ENCODE results near the gene MAN1A1.

DNA sequence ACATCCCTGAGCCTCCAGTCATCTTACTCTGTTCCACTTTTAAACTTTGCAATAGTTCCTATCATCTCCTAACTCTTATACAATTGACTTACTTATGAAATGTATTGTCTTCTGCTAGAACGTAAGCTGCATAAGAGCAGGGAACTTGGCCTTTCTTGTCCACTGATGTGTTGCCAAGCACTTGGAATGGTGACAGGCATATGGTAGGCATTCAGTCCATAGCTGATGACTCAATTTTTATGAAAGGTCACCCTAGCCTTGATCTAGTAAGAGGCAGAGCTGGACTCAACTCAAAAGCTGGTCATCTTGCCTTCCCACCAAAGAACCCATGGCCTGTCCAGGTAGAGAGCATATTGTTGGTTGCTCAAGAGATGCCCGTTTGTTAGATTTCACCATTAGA, 188.7 kb downstream of the MAN1A1 start:
- no peak for TF ChIP-seq EP300 (IDR thresholded peaks at IDR 0.05; ENCODE audit: borderline replicate concordance)
- TF ChIP-seq, protein P1, sequence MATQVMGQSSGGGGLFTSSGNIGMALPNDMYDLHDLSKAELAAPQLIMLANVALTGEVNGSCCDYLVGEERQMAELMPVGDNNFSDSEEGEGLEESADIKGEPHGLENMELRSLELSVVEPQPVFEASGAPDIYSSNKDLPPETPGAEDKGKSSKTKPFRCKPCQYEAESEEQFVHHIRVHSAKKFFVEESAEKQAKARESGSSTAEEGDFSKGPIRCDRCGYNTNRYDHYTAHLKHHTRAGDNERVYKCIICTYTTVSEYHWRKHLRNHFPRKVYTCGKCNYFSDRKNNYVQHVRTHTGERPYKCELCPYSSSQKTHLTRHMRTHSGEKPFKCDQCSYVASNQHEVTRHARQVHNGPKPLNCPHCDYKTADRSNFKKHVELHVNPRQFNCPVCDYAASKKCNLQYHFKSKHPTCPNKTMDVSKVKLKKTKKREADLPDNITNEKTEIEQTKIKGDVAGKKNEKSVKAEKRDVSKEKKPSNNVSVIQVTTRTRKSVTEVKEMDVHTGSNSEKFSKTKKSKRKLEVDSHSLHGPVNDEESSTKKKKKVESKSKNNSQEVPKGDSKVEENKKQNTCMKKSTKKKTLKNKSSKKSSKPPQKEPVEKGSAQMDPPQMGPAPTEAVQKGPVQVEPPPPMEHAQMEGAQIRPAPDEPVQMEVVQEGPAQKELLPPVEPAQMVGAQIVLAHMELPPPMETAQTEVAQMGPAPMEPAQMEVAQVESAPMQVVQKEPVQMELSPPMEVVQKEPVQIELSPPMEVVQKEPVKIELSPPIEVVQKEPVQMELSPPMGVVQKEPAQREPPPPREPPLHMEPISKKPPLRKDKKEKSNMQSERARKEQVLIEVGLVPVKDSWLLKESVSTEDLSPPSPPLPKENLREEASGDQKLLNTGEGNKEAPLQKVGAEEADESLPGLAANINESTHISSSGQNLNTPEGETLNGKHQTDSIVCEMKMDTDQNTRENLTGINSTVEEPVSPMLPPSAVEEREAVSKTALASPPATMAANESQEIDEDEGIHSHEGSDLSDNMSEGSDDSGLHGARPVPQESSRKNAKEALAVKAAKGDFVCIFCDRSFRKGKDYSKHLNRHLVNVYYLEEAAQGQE (IDR thresholded peaks at IDR 0.05; ENCODE audit: low read depth) = no peak
- no peak for TF ChIP-seq TAF1 (IDR thresholded peaks at IDR 0.05; ENCODE audit: low read depth)
- TF ChIP-seq CEBPB (IDR thresholded peaks at IDR 0.05) = no peak
- no peak for TF ChIP-seq FOXM1 (IDR thresholded peaks at IDR 0.05; ENCODE audit: borderline replicate concordance, low read depth)
- TF ChIP-seq, protein P2, sequence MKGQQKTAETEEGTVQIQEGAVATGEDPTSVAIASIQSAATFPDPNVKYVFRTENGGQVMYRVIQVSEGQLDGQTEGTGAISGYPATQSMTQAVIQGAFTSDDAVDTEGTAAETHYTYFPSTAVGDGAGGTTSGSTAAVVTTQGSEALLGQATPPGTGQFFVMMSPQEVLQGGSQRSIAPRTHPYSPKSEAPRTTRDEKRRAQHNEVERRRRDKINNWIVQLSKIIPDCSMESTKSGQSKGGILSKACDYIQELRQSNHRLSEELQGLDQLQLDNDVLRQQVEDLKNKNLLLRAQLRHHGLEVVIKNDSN (IDR thresholded peaks at IDR 0.05) = no peak
- TF ChIP-seq ZBTB7A (IDR thresholded peaks at IDR 0.05; ENCODE audit: low read depth) = no peak
- no peak for TF ChIP-seq RAD21 (IDR thresholded peaks at IDR 0.05; ENCODE audit: low read depth)
- no peak for TF ChIP-seq TEAD4 (IDR thresholded peaks at IDR 0.05)
- no peak for TF ChIP-seq YY1 (IDR thresholded peaks at IDR 0.05; ENCODE audit: low read depth)
- no peak for TF ChIP-seq TCF12 (IDR thresholded peaks at IDR 0.05; ENCODE audit: low read depth)
- TF ChIP-seq, protein P3, sequence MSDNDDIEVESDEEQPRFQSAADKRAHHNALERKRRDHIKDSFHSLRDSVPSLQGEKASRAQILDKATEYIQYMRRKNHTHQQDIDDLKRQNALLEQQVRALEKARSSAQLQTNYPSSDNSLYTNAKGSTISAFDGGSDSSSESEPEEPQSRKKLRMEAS (IDR thresholded peaks at IDR 0.05) = no peak
- TF ChIP-seq CREB1 (IDR thresholded peaks at IDR 0.05; ENCODE audit: low read depth) = no peak

Measured in Ishikawa (cell line).